K562 (cell line): Measurements from ENCODE around the gene SLC26A11. TPM values are rescaled to one million over a fixed set of nuclear protein-coding genes. Genes with fewer than 3 reads are reported as not detected.

Source experiments
- ATAC-seq: fragments of 200-7000 bp; cut with Tn5 transposase; 3 replicates; pipeline ENCODE4 v1.9.1; 2020; ENCODE audit warnings: moderate library complexity
- BruUV-seq: library from RNA; stranded (reverse); fragments of 400-500 nt; replicated peaks from 2 replicates; lab custom pipeline; 2021; lab: Mats Ljungman, UMichigan
- CTCF ChIA-PET: fragments of 300-600 bp; formaldehyde crosslinking; extraction: SDS; loops from one replicate; lab custom pipeline; 2021; ENCODE audit warnings: low intra/inter-chr PET ratio; lab: Yijun Ruan, JAX
- POLR2A ChIA-PET: fragments of 300-600, 350-650 bp; sonication (Branson Sonifier 250); formaldehyde crosslinking; extraction: SDS; loops from one replicate; lab custom pipeline; 2021; ENCODE audit warnings: antibody characterized with exemption, inconsistent platforms; lab: Yijun Ruan, JAX
- DNase-seq, 4 experiments: peaks; one replicate each; pipeline versions ENCODE4 v3.0.0 to v3.0.0-alpha.2; 2011 to 2018; ENCODE audit warnings: low spot score in 3 of 4, mixed read lengths in 3 of 4; ENCODE audit errors: extremely low read depth in 1 of 4
- FAIRE-seq: peaks from 2 replicates; lab custom pipeline; 2011; peaks lifted over from hg19 to GRCh38; lab: Jason Lieb, UNC
- H2AFZ ChIP-seq: 2 replicates; pipeline ENCODE4 v1.6.0; 2011; ENCODE audit warnings: low read depth, low read length, control low read depth, inconsistent platforms
- H3K27ac ChIP-seq: fragments of 200-600 bp; 3 replicates; pipeline ENCODE4 v1.8.0; 2011; ENCODE audit warnings: low read depth, mild to moderate bottlenecking, control low read depth, inconsistent platforms, low read length, moderate library complexity, mixed read lengths; ENCODE audit errors: extremely low read depth
- H3K27me3 ChIP-seq, 2 experiments: fragments of 300-600 bp in 1 of 2; 2 replicates in 1 of 2; 3 replicates in 1 of 2; pipeline versions ENCODE4 v1.6.0 to v1.8.0; 2011; ENCODE audit warnings: inconsistent platforms in 2 of 2, low read length in 2 of 2, mild to moderate bottlenecking in 1 of 2, mixed read lengths in 1 of 2, moderate library complexity in 1 of 2; ENCODE audit not compliant: control insufficient read depth in 2 of 2, insufficient read depth in 2 of 2
- H3K36me3 ChIP-seq: fragments of 300-600 bp; 3 replicates; pipeline ENCODE4 v1.8.0; 2011; ENCODE audit warnings: mild to moderate bottlenecking, low read length, inconsistent platforms; ENCODE audit not compliant: control insufficient read depth, insufficient read depth
- H3K4me1 ChIP-seq, 2 experiments: fragments of 200-600 bp in 1 of 2; replicated peaks in 1 of 2; 2 replicates in 1 of 2; 3 replicates in 1 of 2; pipeline versions ENCODE4 v1.5.1 to v1.8.0; 2011; ENCODE audit warnings: inconsistent platforms in 2 of 2, low read length in 2 of 2, mild to moderate bottlenecking in 1 of 2, mixed read lengths in 1 of 2, moderate library complexity in 1 of 2; ENCODE audit not compliant: control insufficient read depth in 2 of 2, insufficient read depth in 2 of 2
- H3K4me2 ChIP-seq: 2 replicates; pipeline ENCODE4 v1.6.1; 2011; ENCODE audit warnings: low read length, control low read depth, inconsistent platforms, mixed read lengths; ENCODE audit not compliant: insufficient read depth
- H3K4me3 ChIP-seq: fragments of 200-600 bp; sonication (generic), shearing (Covaris generic); 2 replicates; pipeline ENCODE4 v1.5.1; 2016; ENCODE audit warnings: control low read depth, inconsistent platforms
- H3K79me2 ChIP-seq: fragments of 200-600 bp; 3 replicates; pipeline ENCODE4 v1.8.0; 2011; ENCODE audit warnings: low read length, inconsistent platforms; ENCODE audit not compliant: control insufficient read depth, insufficient read depth
- H3K9ac ChIP-seq, 2 experiments: 2 replicates each; pipeline versions ENCODE4 v1.6.0 to v1.6.1; 2011; ENCODE audit warnings: low read depth in 2 of 2, low read length in 2 of 2, control low read depth in 1 of 2, inconsistent platforms in 1 of 2, mild to moderate bottlenecking in 1 of 2, mixed read lengths in 1 of 2; ENCODE audit not compliant: insufficient read depth in 1 of 2
- H3K9me1 ChIP-seq: one replicate; pipeline ENCODE4 v1.6.0; 2011; ENCODE audit warnings: inconsistent platforms, mild to moderate bottlenecking, low read length, moderate library complexity; ENCODE audit not compliant: control insufficient read depth, insufficient read depth
- H3K9me3 ChIP-seq: replicated peaks from 2 replicates; pipeline ENCODE4 v1.5.1; 2011; ENCODE audit warnings: low read depth, low read length, inconsistent platforms; ENCODE audit not compliant: control insufficient read depth, insufficient read depth
- H4K20me1 ChIP-seq: replicated peaks from 2 replicates; pipeline ENCODE4 v1.6.1; 2011; ENCODE audit warnings: low read length, inconsistent platforms, mixed read lengths; ENCODE audit not compliant: control insufficient read depth, insufficient read depth
- C11orf30 ChIP-seq: fragments of 450-650 bp; IDR thresholded peaks from 2 replicates; pipeline ENCODE4 v1.6.1; 2016; ENCODE audit warnings: low read depth, mild to moderate bottlenecking
- CBX2 ChIP-seq: fragments of 200-600 bp; sonication (generic); IDR thresholded peaks from one replicate; pipeline ENCODE4 v1.6.1; 2012; ENCODE audit warnings: mild to moderate bottlenecking, low read length, inconsistent platforms; ENCODE audit not compliant: insufficient read depth, poor library complexity, severe bottlenecking
- DDX20 ChIP-seq: fragments of 450-650 bp; IDR thresholded peaks from 2 replicates; pipeline ENCODE4 v1.6.1; 2016; ENCODE audit warnings: missing genetic modification characterization, low read depth, mild to moderate bottlenecking, missing compliant biosample characterization, moderate library complexity
- FOXA3 ChIP-seq, 2 experiments: fragments of 450-650 bp in 1 of 2; sonication (generic) in 1 of 2; formaldehyde crosslinking; IDR thresholded peaks in 1 of 2; conservative IDR thresholded peaks in 1 of 2; 2 replicates each; pipeline versions ENCODE4 v1.4.0 to v1.8.0; 2020 to 2022; ENCODE audit warnings: mild to moderate bottlenecking in 2 of 2, missing genetic modification reagents in 1 of 2
- GTF2A2 ChIP-seq: IDR thresholded peaks from 2 replicates; pipeline ENCODE4 v1.6.1; 2016; ENCODE audit warnings: mild to moderate bottlenecking, missing genetic modification characterization, missing compliant biosample characterization
- KLF10 ChIP-seq: fragments of 250-450 bp; sonication (Bioruptor Pico); IDR thresholded peaks from 2 replicates; pipeline ENCODE4 v1.6.1; 2021; ENCODE audit warnings: matching md5 sums
- NFXL1 ChIP-seq: fragments of 450-650 bp; formaldehyde crosslinking; IDR thresholded peaks from 2 replicates; pipeline ENCODE4 v1.4.0; 2021; ENCODE audit warnings: mild to moderate bottlenecking
- POLR2G ChIP-seq: fragments of 200-400 bp; formaldehyde crosslinking; IDR thresholded peaks from 2 replicates; pipeline ENCODE4 v1.6.1; 2017; ENCODE audit warnings: low read depth, mild to moderate bottlenecking, antibody characterized with exemption, low read length, moderate library complexity
- SP1 ChIP-seq: sonication (generic); formaldehyde crosslinking; IDR thresholded peaks from 2 replicates; pipeline ENCODE4 v1.8.1; 2022; ENCODE audit warnings: mild to moderate bottlenecking, missing genetic modification reagents
- SRF ChIP-seq, 2 experiments: fragments of 250-450, 450-650 bp in 1 of 2; sonication (Bioruptor Pico) in 1 of 2; sonication (generic) in 1 of 2; formaldehyde crosslinking; IDR thresholded peaks; 2 replicates each; pipeline versions ENCODE4 v1.5.0 to v1.5.1; 2020 to 2022; ENCODE audit warnings: mild to moderate bottlenecking in 1 of 2, missing genetic modification reagents in 1 of 2
- ZNF324 ChIP-seq: fragments of 250-450 bp; sonication (Bioruptor Pico); IDR thresholded peaks from 2 replicates; pipeline ENCODE4 v1.4.0; 2020; ENCODE audit warnings: mild to moderate bottlenecking
- ZNF518B ChIP-seq: fragments of 250-450 bp; sonication (Bioruptor Pico); IDR thresholded peaks from 2 replicates; pipeline ENCODE4 v1.5.0; 2021; ENCODE audit warnings: mild to moderate bottlenecking, moderate library complexity
- WGBS: fragments of 100-300 bp; shearing (Covaris generic); methylation state at CpG from one replicate; pipeline ENCODE4 v1.1.6; 2016; ENCODE audit warnings: low coverage, mixed read lengths; ENCODE audit not compliant: insufficient coverage; ENCODE audit errors: missing lambda C conversion rate; 5-methylcytosine and 5-hydroxymethylcytosine counted together
- in situ Hi-C: fragments of 300-500 bp; cut with MboI; formaldehyde crosslinking; loops from 4 replicates; pipeline ENCODE4 v1.15.0; 2018; ENCODE audit warnings: inconsistent platforms, mixed read lengths
- intact Hi-C: fragments of 100-400 bp; cut with micrococcal nuclease; formaldehyde crosslinking; loops from 2 replicates; pipeline ENCODE4 v1.14.2; 2022
- polyA plus RNA-seq, 8 experiments: library from polyadenylated mRNA; depleted of rRNA in 4 of 8; stranded (reverse) in 5 of 8; unstranded in 3 of 8; fragments of >200 nt; fragmentation: Nextera tagmentation in 2 of 8; fragmentation: Illumina TruSeq in 1 of 8; extraction: Ambion mirVana in 2 of 8; extraction: Trizol in 1 of 8; gene quantifications; 2 replicates each; pipeline versions ENCODE4 v1.2.1 to v1.2.3, GENCODE V29; 2011 to 2014; ENCODE audit warnings: inconsistent platforms in 1 of 8, missing spikeins in 1 of 8
- total RNA-seq, 7 experiments: library from RNA; depleted of rRNA in 6 of 7; stranded (reverse); fragments of >200 nt in 6 of 7; fragmentation: Illumina TruSeq in 2 of 7; extraction: Trizol in 2 of 7; gene quantifications; 2 replicates each; pipeline versions ENCODE4 v1.2.1 to v1.2.3, GENCODE V29; 2011 to 2021; ENCODE audit warnings: low replicate concordance in 1 of 7

SLC26A11 gene
- total and polyA plus RNA-seq, 9 of the 15 experiments (the other 6 are each of a cell fraction or from before 2014, with no cell fraction given): 0.06 to 3.1 (median 1.2) TPM; not detected in 1

GRCh38 chr17:80295146-80295545 is 74.9 kb downstream of the SLC26A11 start:
- POLR2A ChIA-PET: interaction anchor here (0.7 to 1.0 kb wide), 3 partner anchors 8 to 24 kb away, joined by 3 to 5 read pairs (median 4); no protein-coding TSS in a partner anchor
- 0 out of 4 replicates have a peak overlapping the region, but pooled peaks of 1 of the 2 experiments have one; percentile 2 for H3K9ac ChIP-seq
- DNase-seq (no peak), ATAC-seq (no peak), FAIRE-seq (no peak)
- no peaks in the 10 kb centered on the region for H3K9me1 ChIP-seq
- no peak overlapping the region for H3K4me3 ChIP-seq
- no peak overlapping the region for H3K4me2 ChIP-seq
- CTCF ChIA-PET: no interaction called here
- TF ChIP-seq SRF (CRISPR knock-in tag; IDR thresholded peaks at IDR 0.05) (no peak), POLR2G (0 out of 2 replicates have a peak, but pooled peaks have one; percentile 24)
- H3K4me1 ChIP-seq: peaks cover 0 to 2% of the 10 kb centered on the region in 2 experiments; a peak in 1 of 5 replicates
- H3K36me3 ChIP-seq: peaks cover 68% of the 10 kb centered on the region; the same call in 2 of the 3 replicates
- no TSS peak for BruUV-seq
- no peak overlapping the region for H2AFZ ChIP-seq
- H3K27me3 ChIP-seq: no peaks in the 10 kb centered on the region
- in situ Hi-C loops (no loop called here), intact Hi-C loops (no loop called here)
- no peaks in the 10 kb centered on the region for H4K20me1 ChIP-seq
- 63% methylated on average over 4 of the region's 5 CpGs for WGBS
- H3K9me3 ChIP-seq: no peaks in the 10 kb centered on the region
- H3K79me2 ChIP-seq: no peaks in the 10 kb centered on the region
- no peak overlapping the region for H3K27ac ChIP-seq

- FAIRE-seq: no peak
- peaks cover 66% of the 10 kb centered on the region; the same call in 2 of the 3 replicates for H3K36me3 ChIP-seq
- TF ChIP-seq CBX2 (no peak), DDX20 (tag) (no peak), KLF10 (CRISPR knock-in tag) (no peak), SP1 (CRISPR knock-in tag) (no peak), GTF2A2 (tag) (no peak), C11orf30 (no peak), NFXL1 (no peak), FOXA3 (CRISPR knock-in tag; conservative IDR thresholded peaks at IDR 0.05 in 1 of 2, IDR thresholded peaks at IDR 0.05 in 1 of 2) (no peak), ZNF324 (CRISPR knock-in tag) (no peak), ZNF518B (CRISPR knock-in tag) (no peak)
These were observed 75.3 kb downstream of the SLC26A11 start for GRCh38 chr17:80295559-80295958.

More at GRCh38 chr17:80295559-80295958, 75.3 kb downstream of the SLC26A11 start:
- H3K79me2 ChIP-seq: no peaks in the 10 kb centered on the region
- H3K9me1 ChIP-seq: no peaks in the 10 kb centered on the region
- no peaks in the 10 kb centered on the region for H3K27me3 ChIP-seq
- no peak overlapping the region for H3K4me2 ChIP-seq
- no TSS peak for BruUV-seq
- H2AFZ ChIP-seq: no peak overlapping the region
- ATAC-seq (no peak), DNase-seq (no peak)
- no peaks in the 10 kb centered on the region for H4K20me1 ChIP-seq
- H3K9ac ChIP-seq: 0 out of 4 replicates have a peak overlapping the region, but pooled peaks of 1 of the 2 experiments have one; percentile 2
- H3K4me1 ChIP-seq: no peaks in the 10 kb centered on the region
- POLR2A ChIA-PET: interaction anchor here (0.7 to 1.0 kb wide), 4 partner anchors 9 to 25 kb away, joined by 3 to 5 read pairs (median 4); no protein-coding TSS in a partner anchor
- CTCF ChIA-PET: no interaction called here
- intact Hi-C loops: no loop called here
- no peak overlapping the region for H3K4me3 ChIP-seq
- WGBS: 78% methylated on average over 6 of the region's 6 CpGs
- H3K27ac ChIP-seq: no peak overlapping the region
- in situ Hi-C loops: no loop called here
- H3K9me3 ChIP-seq: no peaks in the 10 kb centered on the region
